T47D (cell line): ENCODE data around the gene SRR.
"Not testable (repeated sequence)": the region's sequence is repeated elsewhere in the genome, so short reads cannot be mapped to it uniquely, and the experiment has no call there.

ENCODE experiments used
- DNase-seq, 2 experiments: peaks; one replicate each; pipeline versions ENCODE4 v3.0.0 to v3.0.0-alpha.2; 2011 to 2012; ENCODE audit warnings: low read depth in 1 of 2, low spot score in 1 of 2
- JUND ChIP-seq: IDR thresholded peaks from 2 replicates; pipeline ENCODE4 v1.6.1; 2012; ENCODE audit warnings: low read depth
- in situ Hi-C: cut with HindIII; loops from 2 replicates; pipeline ENCODE4 v1.10.0; 2016; ENCODE audit warnings: low sequenced_read_pairs, low pct_unique_long_range_greater_than_20kb

The SRR gene

GRCh38 chr17:2302778-2303203 is 959 bp upstream of the SRR start:
- TF ChIP-seq JUND: no peak
- in situ Hi-C loops: no loop called here
- no peak for DNase-seq

DNA sequence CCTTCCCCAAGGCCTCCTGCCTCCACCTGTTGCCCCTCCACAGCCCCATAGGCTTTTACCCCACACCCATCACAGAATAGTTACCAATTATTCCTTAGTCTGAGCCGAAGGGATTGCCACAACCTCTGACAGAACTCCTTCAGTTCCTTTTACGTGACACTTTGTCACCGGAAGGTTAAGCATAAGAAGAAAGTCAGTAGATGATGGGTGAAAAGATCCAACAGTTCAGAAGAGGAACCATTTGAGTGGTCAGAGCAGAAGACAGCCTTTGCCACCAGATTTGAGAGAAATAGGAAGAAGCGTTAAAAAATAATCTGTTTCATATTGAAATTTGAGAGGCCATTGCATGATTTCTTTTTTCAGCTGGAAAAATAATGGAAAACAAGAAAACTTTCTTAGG is 1.2 kb downstream of the SRR start:
- no peak for TF ChIP-seq JUND
- no peak for DNase-seq
- in situ Hi-C loops: no loop called here

DNA sequence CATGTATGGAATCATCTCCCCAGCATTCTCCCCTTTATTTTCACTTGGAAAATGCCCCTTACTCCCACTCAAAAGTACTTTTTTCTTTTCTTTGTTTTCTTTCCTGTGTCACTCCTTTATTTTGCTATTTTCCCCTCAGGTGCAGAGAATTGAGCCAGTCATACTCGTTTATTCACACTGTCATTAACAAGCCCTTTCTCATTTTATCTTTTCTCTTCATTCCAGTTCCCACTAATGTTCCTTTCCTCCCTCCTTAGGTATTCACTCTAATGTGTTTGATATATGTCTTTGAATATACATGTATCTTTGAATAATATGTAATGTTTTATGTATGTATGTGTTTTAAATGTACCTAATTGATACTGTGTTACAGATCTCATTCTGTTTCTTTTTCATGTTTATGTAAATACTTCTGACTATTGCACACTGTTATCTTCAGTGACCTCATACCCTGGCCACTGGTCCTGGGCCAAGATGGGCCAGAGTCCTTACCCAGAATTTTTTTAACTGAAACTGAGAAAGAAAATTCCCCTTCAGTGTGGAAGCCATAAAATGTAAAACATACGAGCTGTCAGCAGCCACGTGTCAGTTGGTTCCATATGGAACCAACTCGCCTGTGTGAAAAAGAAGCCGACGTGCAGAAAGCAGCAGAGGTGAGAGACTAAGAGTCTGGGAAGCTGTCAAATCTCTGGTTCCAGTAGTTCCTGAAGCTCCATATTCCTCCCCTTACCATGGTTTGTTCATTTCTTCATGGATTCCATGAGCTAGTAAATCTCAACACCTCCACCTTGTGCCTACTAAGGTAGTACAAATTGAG is 5.8 kb downstream of the SRR start:
- TF ChIP-seq JUND: no peak
- in situ Hi-C loops: no loop called here
- no peak for DNase-seq

GRCh38 chr17:2312736-2313135 is 9.0 kb downstream of the SRR start:
- TF ChIP-seq JUND: no peak
- in situ Hi-C loops: no loop called here
- DNase-seq: no peak

DNA sequence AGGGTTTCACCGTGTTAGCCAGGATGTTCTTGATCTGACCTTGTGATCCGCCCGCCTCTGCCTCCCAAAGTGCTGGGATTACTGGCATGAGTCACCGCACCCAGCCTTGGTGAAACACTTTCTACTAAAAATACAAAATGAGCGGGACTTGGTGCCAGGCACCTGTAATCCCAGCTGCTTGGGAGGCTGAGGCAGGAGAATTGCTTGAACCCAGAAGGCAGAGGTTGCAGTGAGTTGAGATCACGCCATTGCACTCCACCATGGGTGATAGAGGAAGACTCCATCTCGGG is 13.1 kb downstream of the SRR start:
- DNase-seq, in situ Hi-C loops: not testable (repeated sequence)

GRCh38 chr17:2317796-2318195 is 14.0 kb downstream of the SRR start:
- no peak for DNase-seq
- no peak for TF ChIP-seq JUND
- in situ Hi-C loops: no loop called here

DNA sequence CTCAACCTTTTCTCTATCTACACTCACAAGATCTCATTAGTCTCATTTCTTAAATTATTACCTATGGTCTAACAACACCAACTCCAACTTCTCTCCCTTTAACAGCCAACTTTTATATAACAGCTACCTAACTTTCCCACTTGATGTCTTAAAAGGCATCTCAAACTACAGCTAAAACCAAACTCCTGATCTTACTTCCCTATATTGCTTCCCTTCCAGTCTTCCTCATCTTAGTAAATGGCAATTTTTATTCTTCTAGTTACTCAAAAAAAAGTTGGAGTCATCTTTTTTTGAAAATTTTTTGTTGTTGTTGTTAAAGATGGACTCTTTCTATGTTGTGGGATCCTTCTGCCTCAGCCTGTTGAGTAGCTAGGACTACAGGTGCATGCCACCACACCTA is 15.3 kb downstream of the SRR start:
- no peak for DNase-seq
- TF ChIP-seq JUND: no peak
- in situ Hi-C loops: no loop called here

GRCh38 chr17:2321399-2321798 is 17.6 kb downstream of the SRR start:
- DNase-seq: no peak
- TF ChIP-seq JUND: no peak
- in situ Hi-C loops: no loop called here

GRCh38 chr17:2323629-2324314 is 20.0 kb downstream of the SRR start:
- DNase-seq: no peak
- in situ Hi-C loops: no loop called here
- no peak for TF ChIP-seq JUND

- TF ChIP-seq JUND: no peak
- in situ Hi-C loops: no loop called here
- no peak for DNase-seq
Measured at GRCh38 chr17:2331303-2331702, 27.6 kb downstream of the SRR start.

GRCh38 chr17:2335726-2336214 is 32.0 kb downstream of the SRR start:
- DNase-seq: no peak
- no peak for TF ChIP-seq JUND
- in situ Hi-C loops: no loop called here

DNA sequence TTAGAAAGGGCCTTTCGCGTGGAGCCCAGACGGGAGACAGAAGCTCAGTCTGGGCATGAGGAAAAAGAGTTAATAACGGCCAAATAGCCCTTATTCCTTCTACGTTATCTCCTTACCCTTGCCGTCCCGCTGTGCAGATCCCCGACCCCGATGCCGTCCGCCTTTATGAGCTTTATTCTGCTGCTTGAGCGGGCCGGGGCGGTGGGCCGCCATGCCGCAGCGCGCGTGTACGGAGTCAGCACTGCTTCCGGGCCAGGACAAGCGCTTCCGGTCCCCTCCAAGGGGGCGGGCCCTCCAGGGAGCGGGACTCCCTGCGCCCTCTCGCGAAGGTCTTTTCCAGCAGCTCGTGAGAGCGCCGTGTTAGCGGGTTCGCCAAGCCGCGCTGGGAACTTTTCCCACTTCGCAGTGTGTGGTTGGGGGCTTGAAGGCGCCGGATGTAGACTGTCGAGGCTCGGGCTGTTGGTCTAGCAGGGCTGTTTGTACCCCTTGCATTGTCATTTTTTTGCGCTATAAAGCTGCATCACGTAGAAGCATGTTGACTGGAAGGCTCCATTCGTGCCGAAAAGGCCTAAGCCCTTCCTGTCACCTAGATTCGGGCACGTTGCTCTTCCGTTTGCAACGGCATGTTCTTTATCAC is 32.6 kb downstream of the SRR start, which contains the start of gene TSR1:
Gene TSR1, minus strand, starts transcription at position 243 of the 637 bp plus-strand sequence. Its CDS starts 30 bp downstream, at position 213.
- no peak; the same call in 1 of the 2 replicates for TF ChIP-seq JUND
- peak; percentile 87 to 91 for DNase-seq
- in situ Hi-C loops: no loop called here
